HepG2 (cell line): ENCODE data around the gene KAT6B. TPM values are rescaled to one million over a fixed set of nuclear protein-coding genes. Genes with fewer than 3 reads are reported as not detected.

ENCODE experiments used
- ATAC-seq: fragments of 200-7000 bp; cut with Tn5 transposase; 3 replicates; pipeline ENCODE4 v1.9.1; 2020; ENCODE audit warnings: mild to moderate bottlenecking, moderate library complexity
- BruUV-seq: library from RNA; stranded (reverse); fragments of 400-500 nt; replicated peaks from 2 replicates; lab custom pipeline; 2021; lab: Mats Ljungman, UMichigan
- CTCF ChIA-PET: fragments of 300-600 bp; formaldehyde crosslinking; extraction: SDS; loops from one replicate; lab custom pipeline; 2021; ENCODE audit warnings: low total read pairs, inconsistent platforms, low intra/inter-chr PET ratio; lab: Yijun Ruan, JAX
- POLR2A ChIA-PET: fragments of 350-600 bp; sonication (Branson Sonifier 250); formaldehyde crosslinking; loops from one replicate; lab custom pipeline; 2020; ENCODE audit warnings: antibody characterized with exemption, inconsistent platforms; lab: Yijun Ruan, JAX
- DNase-seq: peaks from one replicate; pipeline ENCODE4 v3.0.0-alpha.2; 2015; ENCODE audit warnings: low spot score
- FAIRE-seq: peaks from 3 replicates; lab custom pipeline; 2011; peaks lifted over from hg19 to GRCh38; lab: Jason Lieb, UNC
- H2AFZ ChIP-seq: one replicate; pipeline ENCODE4 v1.6.1; 2011; ENCODE audit warnings: low read length, inconsistent platforms
- H3K27ac ChIP-seq: fragments of 300-600 bp; 3 replicates; pipeline ENCODE4 v1.8.0; 2011; ENCODE audit warnings: mixed run types, mild to moderate bottlenecking, mixed read lengths, low read length, inconsistent platforms; ENCODE audit not compliant: insufficient read depth; ENCODE audit errors: extremely low read length
- H3K27me3 ChIP-seq, 2 experiments: fragments of 200-600 bp in 1 of 2; 2 replicates in 1 of 2; 3 replicates in 1 of 2; pipeline versions ENCODE4 v1.6.0 to v1.8.0; 2011; ENCODE audit warnings: low read length in 2 of 2, mild to moderate bottlenecking in 2 of 2, moderate library complexity in 2 of 2, inconsistent platforms in 1 of 2; ENCODE audit not compliant: insufficient read depth in 2 of 2, control insufficient read depth in 1 of 2
- H3K36me3 ChIP-seq, 2 experiments: fragments of 200-600 bp in 1 of 2; replicated peaks in 1 of 2; 2 replicates in 1 of 2; 3 replicates in 1 of 2; pipeline versions ENCODE4 v1.5.1 to v1.8.0; 2011; ENCODE audit warnings: low read length in 2 of 2, inconsistent platforms in 1 of 2; ENCODE audit not compliant: insufficient read depth in 2 of 2, control insufficient read depth in 1 of 2
- H3K4me1 ChIP-seq: 2 replicates; pipeline ENCODE4 v1.5.1; 2012; ENCODE audit warnings: low read length, inconsistent platforms; ENCODE audit not compliant: insufficient read depth
- H3K4me2 ChIP-seq: 2 replicates; pipeline ENCODE4 v1.6.0; 2011; ENCODE audit warnings: low read depth, low read length, inconsistent platforms
- H3K4me3 ChIP-seq, 3 experiments: fragments of 200-600 bp in 1 of 3; sonication (generic), shearing (Covaris generic) in 1 of 3; replicated peaks in 1 of 3; 2 replicates each; pipeline ENCODE4 v1.5.1; 2011 to 2016; ENCODE audit warnings: low read length in 3 of 3, inconsistent platforms in 2 of 3, low read depth in 2 of 3, mild to moderate bottlenecking in 2 of 3, control low read depth in 1 of 3, mixed read lengths in 1 of 3; ENCODE audit not compliant: insufficient read depth in 1 of 3
- H3K79me2 ChIP-seq: one replicate; pipeline ENCODE4 v1.6.1; 2011; ENCODE audit warnings: low read length, inconsistent platforms; ENCODE audit not compliant: insufficient read depth
- H3K9ac ChIP-seq: 2 replicates; pipeline ENCODE4 v1.6.0; 2011; ENCODE audit warnings: mild to moderate bottlenecking, low read depth, low read length, inconsistent platforms; ENCODE audit not compliant: insufficient read depth
- H3K9me3 ChIP-seq: 2 replicates; pipeline ENCODE4 v1.5.1; 2012; ENCODE audit warnings: mild to moderate bottlenecking, low read length
- H4K20me1 ChIP-seq: 2 replicates; pipeline ENCODE4 v1.6.0; 2011; ENCODE audit warnings: inconsistent platforms, mild to moderate bottlenecking, low read length, moderate library complexity; ENCODE audit not compliant: insufficient read depth
- FLYWCH1 ChIP-seq: sonication (generic); formaldehyde crosslinking; IDR thresholded peaks from 2 replicates; pipeline ENCODE4 v1.8.1; 2023; ENCODE audit warnings: mild to moderate bottlenecking, missing genetic modification reagents
- FOXM1 ChIP-seq: sonication (generic); formaldehyde crosslinking; IDR thresholded peaks from 2 replicates; pipeline ENCODE4 v1.5.0; 2020; ENCODE audit warnings: missing genetic modification reagents
- GTF2F1 ChIP-seq: fragments of 150-350 bp; IDR thresholded peaks from 2 replicates; pipeline ENCODE4 v1.6.1; 2014; ENCODE audit warnings: low read length
- KAT7 ChIP-seq: IDR thresholded peaks from 2 replicates; pipeline ENCODE4 v1.6.1; 2018; ENCODE audit warnings: borderline replicate concordance, missing compliant biosample characterization
- MBNL3 ChIP-seq: fragments of 250-450 bp; sonication (Bioruptor Pico); conservative IDR thresholded peaks from 2 replicates; pipeline ENCODE4 v1.8.0; 2022; ENCODE audit warnings: mild to moderate bottlenecking, inconsistent platforms
- MIXL1 ChIP-seq: IDR thresholded peaks from 2 replicates; pipeline ENCODE4 v1.6.1; 2016
- TBX2 ChIP-seq: sonication (generic); formaldehyde crosslinking; IDR thresholded peaks from 2 replicates; pipeline ENCODE4 v1.5.0; 2020; ENCODE audit warnings: missing genetic modification reagents, mild to moderate bottlenecking, borderline replicate concordance
- ZBTB3 ChIP-seq: sonication (generic); formaldehyde crosslinking; IDR thresholded peaks from 2 replicates; pipeline ENCODE4 v1.4.0; 2020; ENCODE audit warnings: low read depth, mild to moderate bottlenecking, moderate library complexity, missing genetic modification reagents, borderline replicate concordance
- ZNF234 ChIP-seq: sonication (generic); formaldehyde crosslinking; conservative IDR thresholded peaks from 2 replicates; pipeline ENCODE4 v1.5.1; 2020; ENCODE audit warnings: mild to moderate bottlenecking, missing genetic modification reagents
- ZNF770 ChIP-seq: sonication (generic); formaldehyde crosslinking; IDR thresholded peaks from 2 replicates; pipeline ENCODE4 v1.5.0; 2020; ENCODE audit warnings: mild to moderate bottlenecking, missing genetic modification reagents
- ZSCAN22 ChIP-seq: sonication (generic); formaldehyde crosslinking; IDR thresholded peaks from 2 replicates; pipeline ENCODE4 v1.4.0; 2020; ENCODE audit warnings: mild to moderate bottlenecking, missing genetic modification reagents
- WGBS: methylation state at CpG from one replicate; pipeline ENCODE4 v1.1.6; 2017; ENCODE audit warnings: low lambda C conversion rate; 5-methylcytosine and 5-hydroxymethylcytosine counted together
- in situ Hi-C: cut with HindIII; loops from 2 replicates; pipeline ENCODE4 v1.10.0; 2017; ENCODE audit warnings: low pct_unique_long_range_greater_than_20kb; ENCODE audit not compliant: extremely low pct_ligation_motif_present
- intact Hi-C: fragments of 100-400 bp; cut with micrococcal nuclease; formaldehyde crosslinking; loops from one replicate; pipeline ENCODE4 v1.10.0; 2022; ENCODE audit not compliant: unreplicated experiment
- polyA plus RNA-seq, 8 experiments: library from polyadenylated mRNA; depleted of rRNA in 3 of 8; stranded (reverse) in 7 of 8; unstranded in 1 of 8; fragments of >200 nt; fragmentation: Illumina TruSeq in 4 of 8; extraction: Trizol in 4 of 8; gene quantifications; 2 replicates each; pipeline versions ENCODE4 v1.2.1 to v1.2.3, GENCODE V29; 2011 to 2016; ENCODE audit warnings: low read depth in 4 of 8, missing spikeins in 1 of 8, mixed read lengths in 1 of 8; ENCODE audit not compliant: insufficient read depth in 1 of 8
- total RNA-seq, 5 experiments: library from RNA; depleted of rRNA; stranded (reverse); fragments of >200 nt; fragmentation: Illumina TruSeq; extraction: Trizol; gene quantifications; 2 replicates each; pipeline ENCODE4 v1.2.3, GENCODE V29; 2016; ENCODE audit warnings: low read depth in 1 of 5
- TF ChIP-seq, protein P1 (sequence below): IDR thresholded peaks from 2 replicates; pipeline ENCODE4 v1.6.1; 2016; ENCODE audit warnings: missing compliant biosample characterization, missing genetic modification reagents, borderline replicate concordance

Gene KAT6B
- total and polyA plus RNA-seq, 2 of the 13 experiments (the other 11 are each of a cell fraction or from before 2014, with no cell fraction given) = 3.0 to 9.5 TPM

GRCh38 chr10:75033399-75034130 is 207.2 kb downstream of the KAT6B start:
- TF ChIP-seq ZNF770 (CRISPR knock-in tag) = no peak
- TF ChIP-seq GTF2F1 = no peak
- TF ChIP-seq FOXM1 (CRISPR knock-in tag) = no peak
- TF ChIP-seq ZNF234 = no peak
- TF ChIP-seq TBX2 (CRISPR knock-in tag) = no peak
- TF ChIP-seq ZSCAN22 (CRISPR knock-in tag) = no peak
- TF ChIP-seq KAT7 (CRISPR knock-in tag) = no peak
- TF ChIP-seq, protein P1, sequence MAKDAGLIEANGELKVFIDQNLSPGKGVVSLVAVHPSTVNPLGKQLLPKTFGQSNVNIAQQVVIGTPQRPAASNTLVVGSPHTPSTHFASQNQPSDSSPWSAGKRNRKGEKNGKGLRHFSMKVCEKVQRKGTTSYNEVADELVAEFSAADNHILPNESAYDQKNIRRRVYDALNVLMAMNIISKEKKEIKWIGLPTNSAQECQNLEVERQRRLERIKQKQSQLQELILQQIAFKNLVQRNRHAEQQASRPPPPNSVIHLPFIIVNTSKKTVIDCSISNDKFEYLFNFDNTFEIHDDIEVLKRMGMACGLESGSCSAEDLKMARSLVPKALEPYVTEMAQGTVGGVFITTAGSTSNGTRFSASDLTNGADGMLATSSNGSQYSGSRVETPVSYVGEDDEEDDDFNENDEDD (CRISPR knock-in tag) = no peak
- TF ChIP-seq FLYWCH1 = no peak
- no peak for TF ChIP-seq ZBTB3 (CRISPR knock-in tag)
- TF ChIP-seq MIXL1 (CRISPR knock-in tag) = no peak
- TF ChIP-seq MBNL3 (CRISPR knock-in tag) = no peak
- no TSS peak for BruUV-seq
- H3K9me3 ChIP-seq = no peaks in the 10 kb centered on the region
- no peaks in the 10 kb centered on the region for H4K20me1 ChIP-seq
- H3K36me3 ChIP-seq = peaks cover 9 to 24% of the 10 kb centered on the region in 2 experiments; a peak in 4 of 5 replicates
- no peaks in the 10 kb centered on the region for H3K27me3 ChIP-seq
- ATAC-seq (no peak), DNase-seq (no peak), FAIRE-seq (no peak)
- H3K4me1 ChIP-seq = peaks cover 7% of the 10 kb centered on the region; the same call in 1 of the 2 replicates
- no peak overlapping the region for H3K27ac ChIP-seq
- no peak overlapping the region for H3K9ac ChIP-seq
- no peak overlapping the region for H3K4me2 ChIP-seq
- no peak overlapping the region for H3K4me3 ChIP-seq
- CTCF ChIA-PET = no interaction called here
- H3K79me2 ChIP-seq = no peaks in the 10 kb centered on the region
- intact Hi-C loops = no loop called here
- WGBS = 94% methylated on average over 10 of the region's 15 CpGs
- POLR2A ChIA-PET = no interaction called here
- H2AFZ ChIP-seq = no peak overlapping the region
- in situ Hi-C loops = no loop called here
